Measurements from ENCODE around the gene PACRG. TPM values are rescaled to one million over a fixed set of nuclear protein-coding genes. Genes with fewer than 3 reads are reported as not detected.

The PACRG gene
- total RNA-seq, 2 experiments from 2014 or later, result 0.66 to 0.81 TPM

DNA sequence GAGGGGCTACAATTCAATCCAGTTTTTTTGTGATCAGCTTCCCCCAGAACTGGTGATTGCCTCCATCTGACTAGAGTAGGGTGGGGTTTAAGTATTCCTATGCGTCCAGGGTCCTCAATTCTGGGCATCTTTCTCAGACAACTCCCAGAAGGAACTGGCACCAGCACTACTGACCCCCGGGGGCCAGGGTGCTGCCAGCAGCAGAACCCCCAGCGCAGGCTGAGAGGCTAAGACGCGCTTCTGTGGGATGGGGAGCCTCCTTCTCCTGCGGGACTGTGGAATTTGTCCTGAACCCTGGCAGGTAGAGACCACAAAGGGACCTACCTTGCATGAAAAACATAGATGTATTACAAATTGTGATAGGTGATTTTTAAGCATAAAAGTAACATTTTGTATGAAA lies 124.4 kb downstream of the PACRG start:
- no peaks in the 10 kb centered on the region for H3K4me1 Mint-ChIP-seq (ENCODE audit: low read depth)
- intact Hi-C loops (cut with DNase I, micrococcal nuclease), result no loop called here
- DNase-seq (no peak), ATAC-seq (ENCODE audit: poor library complexity) (no peak)
- H3K27me3 Mint-ChIP-seq, result no peaks in the 10 kb centered on the region
- H3K9me3 Mint-ChIP-seq, result peaks cover 2% of the 10 kb centered on the region
- Histone ChIP-seq H3K36me3 (ENCODE audit: insufficient read depth, low read length) (no peaks in the 10 kb centered on the region), H3K4me1 (ENCODE audit: insufficient read depth, low read length) (no peaks in the 10 kb centered on the region), H3K27ac (ENCODE audit: low read depth in 1 of 2, low read length in 2 of 2) (no peak overlapping the region), H3K27me3 (ENCODE audit: control insufficient read depth in 1 of 2, insufficient read depth in 2 of 2, low read length in 2 of 2) (no peaks in the 10 kb centered on the region), H3K9me3 (ENCODE audit: control insufficient read depth in 1 of 2, insufficient read depth in 1 of 2, low read length in 2 of 2) (peaks cover 0 to 4% of the 10 kb centered on the region in 2 experiments), H3K4me3 (ENCODE audit: low read length) (no peak overlapping the region)
- no peak overlapping the region for H3K4me3 Mint-ChIP-seq
- no peaks in the 10 kb centered on the region for H3K36me3 Mint-ChIP-seq (ENCODE audit: low read depth)
- ChIA-PET POLR2A (no interaction called here), CTCF (no interaction called here)
- H3K27ac Mint-ChIP-seq, result no peak overlapping the region
- TF ChIP-seq, protein P1, sequence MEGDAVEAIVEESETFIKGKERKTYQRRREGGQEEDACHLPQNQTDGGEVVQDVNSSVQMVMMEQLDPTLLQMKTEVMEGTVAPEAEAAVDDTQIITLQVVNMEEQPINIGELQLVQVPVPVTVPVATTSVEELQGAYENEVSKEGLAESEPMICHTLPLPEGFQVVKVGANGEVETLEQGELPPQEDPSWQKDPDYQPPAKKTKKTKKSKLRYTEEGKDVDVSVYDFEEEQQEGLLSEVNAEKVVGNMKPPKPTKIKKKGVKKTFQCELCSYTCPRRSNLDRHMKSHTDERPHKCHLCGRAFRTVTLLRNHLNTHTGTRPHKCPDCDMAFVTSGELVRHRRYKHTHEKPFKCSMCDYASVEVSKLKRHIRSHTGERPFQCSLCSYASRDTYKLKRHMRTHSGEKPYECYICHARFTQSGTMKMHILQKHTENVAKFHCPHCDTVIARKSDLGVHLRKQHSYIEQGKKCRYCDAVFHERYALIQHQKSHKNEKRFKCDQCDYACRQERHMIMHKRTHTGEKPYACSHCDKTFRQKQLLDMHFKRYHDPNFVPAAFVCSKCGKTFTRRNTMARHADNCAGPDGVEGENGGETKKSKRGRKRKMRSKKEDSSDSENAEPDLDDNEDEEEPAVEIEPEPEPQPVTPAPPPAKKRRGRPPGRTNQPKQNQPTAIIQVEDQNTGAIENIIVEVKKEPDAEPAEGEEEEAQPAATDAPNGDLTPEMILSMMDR (IDR thresholded peaks at IDR 0.05), result no peak

DNA sequence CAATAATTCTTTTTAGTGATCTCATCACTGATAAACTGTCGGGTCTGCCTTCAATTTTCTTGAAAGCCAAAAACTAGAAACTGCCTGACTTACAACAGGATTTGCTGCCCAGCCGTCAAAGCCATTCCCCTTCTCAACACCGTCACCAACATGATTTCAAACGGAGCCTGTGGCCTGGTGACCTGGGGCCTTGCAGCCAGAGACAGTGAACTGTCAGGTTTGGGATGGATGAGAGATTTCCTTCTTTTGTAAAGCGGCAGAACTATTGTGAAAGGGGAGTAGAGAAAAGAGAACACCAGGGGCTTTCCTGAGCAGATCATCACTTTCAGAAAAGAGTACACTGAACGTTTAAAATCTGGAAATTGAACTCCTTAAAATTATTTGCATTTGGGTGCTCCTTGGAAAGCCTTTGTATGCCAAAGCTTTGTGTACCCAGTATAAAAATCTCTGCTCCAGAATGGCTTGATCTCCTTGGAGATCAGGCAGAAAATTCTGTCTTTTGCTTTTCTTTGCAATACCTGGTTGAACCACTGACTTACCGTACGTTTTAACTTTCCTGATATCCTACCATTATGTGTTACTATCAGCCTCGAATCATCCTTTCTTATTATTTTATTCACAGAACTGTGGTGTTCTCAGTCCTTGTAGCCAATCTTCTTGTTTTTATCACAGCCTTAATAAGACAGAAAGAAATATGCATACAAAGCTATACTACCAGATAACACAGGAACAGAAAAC lies 125.2 kb downstream of the PACRG start:
- TF ChIP-seq, protein P1 (IDR thresholded peaks at IDR 0.05), result no peak
- CTCF ChIA-PET, result no interaction called here
- ATAC-seq (ENCODE audit: poor library complexity) (no peak), DNase-seq (no peak)
- Histone ChIP-seq H3K4me1 (ENCODE audit: insufficient read depth, low read length) (no peaks in the 10 kb centered on the region), H3K27me3 (ENCODE audit: control insufficient read depth in 1 of 2, insufficient read depth in 2 of 2, low read length in 2 of 2) (no peaks in the 10 kb centered on the region), H3K36me3 (ENCODE audit: insufficient read depth, low read length) (no peaks in the 10 kb centered on the region), H3K4me3 (ENCODE audit: low read length) (no peak overlapping the region), H3K27ac (ENCODE audit: low read depth in 1 of 2, low read length in 2 of 2) (no peak overlapping the region), H3K9me3 (ENCODE audit: control insufficient read depth in 1 of 2, insufficient read depth in 1 of 2, low read length in 2 of 2) (peaks cover 0 to 4% of the 10 kb centered on the region in 2 experiments)
- H3K36me3 Mint-ChIP-seq (ENCODE audit: low read depth), result no peaks in the 10 kb centered on the region
- POLR2A ChIA-PET, result no interaction called here
- no peak overlapping the region for H3K4me3 Mint-ChIP-seq
- H3K27me3 Mint-ChIP-seq, result no peaks in the 10 kb centered on the region
- intact Hi-C loops (cut with DNase I, micrococcal nuclease), result no loop called here
- H3K9me3 Mint-ChIP-seq, result peaks cover 2% of the 10 kb centered on the region
- no peaks in the 10 kb centered on the region for H3K4me1 Mint-ChIP-seq (ENCODE audit: low read depth)
- no peak overlapping the region for H3K27ac Mint-ChIP-seq

DNA sequence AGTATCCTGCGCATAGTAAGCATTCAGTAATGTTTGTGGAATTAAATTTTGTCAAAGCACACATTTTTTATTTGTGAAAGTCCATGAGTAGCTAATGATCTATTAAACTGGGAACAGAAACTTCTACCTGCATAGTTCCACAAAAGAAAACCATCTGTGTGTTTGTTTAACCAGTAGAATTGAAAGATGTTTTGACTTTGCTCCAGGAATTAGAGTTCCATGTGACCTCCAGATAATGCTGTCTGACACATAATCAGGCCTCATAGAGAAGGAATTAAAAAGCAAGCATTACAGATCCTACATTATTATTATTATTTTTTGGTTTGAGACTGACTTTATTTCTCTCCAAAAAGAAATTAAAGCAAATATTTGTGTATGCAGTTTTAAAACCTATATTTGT lies 126.5 kb downstream of the PACRG start:
- no peaks in the 10 kb centered on the region for H3K4me1 Mint-ChIP-seq (ENCODE audit: low read depth)
- H3K27me3 Mint-ChIP-seq, result no peaks in the 10 kb centered on the region
- H3K27ac ChIP-seq (ENCODE audit: low read depth in 1 of 2, low read length in 2 of 2), result no peak overlapping the region
- intact Hi-C loops (cut with DNase I, micrococcal nuclease), result no loop called here
- H3K4me1 ChIP-seq (ENCODE audit: insufficient read depth, low read length), result no peaks in the 10 kb centered on the region
- no peaks in the 10 kb centered on the region for H3K27me3 ChIP-seq (ENCODE audit: control insufficient read depth in 1 of 2, insufficient read depth in 2 of 2, low read length in 2 of 2)
- POLR2A ChIA-PET, result no interaction called here
- no peak overlapping the region for H3K27ac Mint-ChIP-seq
- DNase-seq, result no peak
- no peaks in the 10 kb centered on the region for H3K36me3 ChIP-seq (ENCODE audit: insufficient read depth, low read length)
- H3K9me3 Mint-ChIP-seq, result peaks cover 2% of the 10 kb centered on the region
- no peak overlapping the region for H3K4me3 ChIP-seq (ENCODE audit: low read length)
- no peak for ATAC-seq (ENCODE audit: poor library complexity)
- CTCF ChIA-PET, result no interaction called here
- no peaks in the 10 kb centered on the region for H3K36me3 Mint-ChIP-seq (ENCODE audit: low read depth)
- no peak overlapping the region for H3K4me3 Mint-ChIP-seq
- peaks cover 0 to 4% of the 10 kb centered on the region in 2 experiments for H3K9me3 ChIP-seq (ENCODE audit: control insufficient read depth in 1 of 2, insufficient read depth in 1 of 2, low read length in 2 of 2)
- TF ChIP-seq, protein P1 (IDR thresholded peaks at IDR 0.05), result no peak
